Ovary (tissue), 9 donors: ENCODE results near the gene CNBD2. TPM values are rescaled to one million over a fixed set of nuclear protein-coding genes. Genes with fewer than 3 reads are reported as not detected.

Experiments
- DNase-seq, 5 donors: peaks; one replicate each; pipeline ENCODE4 v3.0.0-alpha.2; 2019 to 2020
- H3K27ac ChIP-seq, 2 donors: fragments of 200-600 bp; one replicate each; pipeline versions ENCODE4 v1.5.1 to v1.8.0; 2019 to 2022
- H3K27me3 ChIP-seq: fragments of 200-600 bp; one replicate; pipeline ENCODE4 v1.8.0; 2022
- H3K36me3 ChIP-seq: fragments of 200-600 bp; sonication (generic); one replicate; pipeline ENCODE4 v1.5.1; 2019
- H3K4me1 ChIP-seq: one replicate; pipeline ENCODE4 v1.8.1; 2013; ENCODE audit warnings: mild to moderate bottlenecking, moderate library complexity; ENCODE audit not compliant: insufficient read depth
- H3K4me3 ChIP-seq: fragments of 200-600 bp; sonication (generic); one replicate; pipeline ENCODE4 v1.5.1; 2017
- H3K9me3 ChIP-seq, 2 donors: fragments of 200-600 bp in 1 of 2; sonication (generic) in 1 of 2; one replicate each; pipeline versions ENCODE4 v1.5.1 to v1.8.1; 2013 to 2019; ENCODE audit warnings: mild to moderate bottlenecking in 1 of 2, moderate library complexity in 1 of 2
- CTCF ChIP-seq, 3 donors: fragments of 450-650 bp in 2 of 3; fragments of 200-600 bp in 1 of 3; IDR thresholded peaks; one replicate each; pipeline versions ENCODE4 v1.5.1 to v1.8.0; 2016 to 2022; ENCODE audit warnings: antibody characterized with exemption in 3 of 3, mild to moderate bottlenecking in 1 of 3
- EP300 ChIP-seq: sonication (generic); formaldehyde crosslinking; IDR thresholded peaks from one replicate; pipeline ENCODE4 v1.6.1; 2017; ENCODE audit warnings: antibody characterized with exemption
- POLR2A ChIP-seq: fragments of 450-650 bp; IDR thresholded peaks from one replicate; pipeline ENCODE4 v1.6.1; 2017; ENCODE audit warnings: antibody characterized with exemption, mild to moderate bottlenecking, moderate library complexity
- WGBS, 3 donors: extraction: QIAGEN DNeasy Blood & Tissue Kit in 1 of 3; methylation state at CpG; one replicate each; pipeline versions ENCODE4 v1.1.5 to v1.1.7; 2013 to 2017; 5-methylcytosine and 5-hydroxymethylcytosine counted together
- intact Hi-C, 4 donors: fragments of 100-400 bp; cut with DNase I; formaldehyde crosslinking; loops; one replicate each; pipeline versions ENCODE4 v1.11.0 to v1.15.1; 2022 to 2023
- polyA plus RNA-seq, 2 donors: library from polyadenylated mRNA; stranded (reverse); fragments of 200-250 nt in 1 of 2; fragments of 350-450 nt in 1 of 2; fragmentation: Illumina TruSeq in 1 of 2; extraction: RNeasy Lipid Tissue Mini Kit (QIAGEN cat#74804) in 1 of 2; gene quantifications; one replicate each; pipeline ENCODE4 v1.2.3, GENCODE V29; 2013 to 2014
- total RNA-seq, 7 donors: library from RNA; depleted of rRNA in 2 of 7; stranded (reverse); fragments of >200 nt in 2 of 7; fragmentation: NEBNext Ultra II Directional in 3 of 7; extraction: Animal tissue kit (Norgen Biotek cat#: 25700) in 3 of 7; gene quantifications; one replicate each; pipeline versions ENCODE4 v1.1.0 to v1.2.4, GENCODE V29; 2016 to 2023
- donor health status: DM: no; HTN: no; CAD: no; lungs with moderate emphysema.
- donor health status: DM: no; HTN: no; CAD: no.
- donor health status: Bipolar disorder and iron deficiency.
- donor health status: DM: yes; HTN: yes; CAD: no.
- donor health status: DM: no; HTN: no; CAD: no.
- donor health status: DM: yes; HTN: yes; CAD: no.

CNBD2 gene
- total and polyA plus RNA-seq, 9 donors = 2.4 to 8.7 (median 4.5) TPM

GRCh38 chr20:35974256-35974655, 5.9 kb downstream of the CNBD2 start:
- no peak for TF ChIP-seq POLR2A
- TF ChIP-seq EP300 = no peak
- TF ChIP-seq CTCF (IDR thresholded peaks at IDR 0.05) = no peak
- no peak for DNase-seq
- no peaks in the 10 kb centered on the region for H3K27me3 ChIP-seq
- intact Hi-C loops = no loop called here
- no peak overlapping the region for H3K27ac ChIP-seq
- H3K36me3 ChIP-seq = no peaks in the 10 kb centered on the region
- H3K4me1 ChIP-seq = no peaks in the 10 kb centered on the region
- 80 to 86% (median 82%) methylated on average over 4 of the region's 4 CpGs for WGBS, 3 donors
- no peaks in the 10 kb centered on the region for H3K9me3 ChIP-seq
- no peak overlapping the region for H3K4me3 ChIP-seq

- Histone ChIP-seq H3K4me1 (no peaks in the 10 kb centered on the region), H3K36me3 (no peaks in the 10 kb centered on the region), H3K4me3 (no peak overlapping the region), H3K9me3 (no peaks in the 10 kb centered on the region), H3K27me3 (no peaks in the 10 kb centered on the region), H3K27ac (no peak overlapping the region)
- 57 to 63% (median 60%) methylated on average over 9 of the region's 9 CpGs for WGBS, 3 donors
- TF ChIP-seq CTCF (IDR thresholded peaks at IDR 0.05) (no peak), POLR2A (no peak), EP300 (no peak)
- DNase-seq = no peak
- intact Hi-C loops = no loop called here
Measured at GRCh38 chr20:35975576-35976373, 7.4 kb downstream of the CNBD2 start.

GRCh38 chr20:35978041-35978513, 9.7 kb downstream of the CNBD2 start:
- Histone ChIP-seq H3K27me3 (no peaks in the 10 kb centered on the region), H3K36me3 (no peaks in the 10 kb centered on the region), H3K4me3 (no peak overlapping the region), H3K9me3 (no peaks in the 10 kb centered on the region), H3K4me1 (no peaks in the 10 kb centered on the region), H3K27ac (no peak overlapping the region)
- DNase-seq = no peak
- TF ChIP-seq CTCF (IDR thresholded peaks at IDR 0.05) (no peak), POLR2A (no peak), EP300 (no peak)
- intact Hi-C loops = no loop called here
- 90 to 94% (median 93%) methylated on average over 9 of the region's 9 CpGs for WGBS, 3 donors

GRCh38 chr20:35979544-35979943, 11.2 kb downstream of the CNBD2 start:
- H3K36me3 ChIP-seq = no peaks in the 10 kb centered on the region
- no peak overlapping the region for H3K4me3 ChIP-seq
- no peak overlapping the region for H3K27ac ChIP-seq
- intact Hi-C loops = no loop called here
- no peaks in the 10 kb centered on the region for H3K27me3 ChIP-seq
- WGBS, 3 donors = 65 to 74% (median 71%) methylated on average over 5 of the region's 5 CpGs
- no peak for DNase-seq
- no peak for TF ChIP-seq CTCF (IDR thresholded peaks at IDR 0.05)
- TF ChIP-seq EP300 = no peak
- no peak for TF ChIP-seq POLR2A
- no peaks in the 10 kb centered on the region for H3K4me1 ChIP-seq
- no peaks in the 10 kb centered on the region for H3K9me3 ChIP-seq
